Progenitor cell of endocrine pancreas (in vitro differentiated cells): ENCODE measurements around the gene SLC12A4. TPM values are rescaled to one million over a fixed set of nuclear protein-coding genes. Genes with fewer than 3 reads are reported as not detected.

ENCODE experiments used
- DNase-seq: peaks from one replicate; pipeline ENCODE4 v3.0.0; 2021; ENCODE audit warnings: low spot score; ENCODE audit not compliant: unreplicated experiment
- H3K27ac Mint-ChIP-seq: 2 replicates; pipeline ENCODE4 v1.8.0; 2021; ENCODE audit warnings: mild to moderate bottlenecking, moderate library complexity, mixed read lengths
- H3K27me3 Mint-ChIP-seq: 2 replicates; pipeline ENCODE4 v1.8.0; 2021; ENCODE audit warnings: mixed read lengths
- H3K36me3 Mint-ChIP-seq: 2 replicates; pipeline ENCODE4 v1.8.0; 2022; ENCODE audit warnings: mixed read lengths; ENCODE audit not compliant: insufficient read depth
- H3K4me1 Mint-ChIP-seq: 2 replicates; pipeline ENCODE4 v1.8.0; 2021; ENCODE audit warnings: low read depth, mixed read lengths
- H3K4me3 Mint-ChIP-seq: 2 replicates; pipeline ENCODE4 v1.8.0; 2021; ENCODE audit warnings: low read depth, mild to moderate bottlenecking, moderate library complexity, mixed read lengths
- H3K9me3 Mint-ChIP-seq: 2 replicates; pipeline ENCODE4 v1.8.0; 2021; ENCODE audit warnings: low read depth, mixed read lengths
- total RNA-seq: library from RNA; stranded (reverse); gene quantifications from 2 replicates; pipeline ENCODE4 v1.2.1, GENCODE V29; 2021
- TF ChIP-seq, protein P1 (sequence below): fragments of 200-600 bp; sonication (generic); IDR thresholded peaks from one replicate; pipeline ENCODE4 v1.5.0; 2021; ENCODE audit warnings: antibody characterized with exemption, mild to moderate bottlenecking; ENCODE audit not compliant: unreplicated experiment

Gene SLC12A4
- total RNA-seq, 1 donor from 2014 or later: 74.3 TPM

DNA sequence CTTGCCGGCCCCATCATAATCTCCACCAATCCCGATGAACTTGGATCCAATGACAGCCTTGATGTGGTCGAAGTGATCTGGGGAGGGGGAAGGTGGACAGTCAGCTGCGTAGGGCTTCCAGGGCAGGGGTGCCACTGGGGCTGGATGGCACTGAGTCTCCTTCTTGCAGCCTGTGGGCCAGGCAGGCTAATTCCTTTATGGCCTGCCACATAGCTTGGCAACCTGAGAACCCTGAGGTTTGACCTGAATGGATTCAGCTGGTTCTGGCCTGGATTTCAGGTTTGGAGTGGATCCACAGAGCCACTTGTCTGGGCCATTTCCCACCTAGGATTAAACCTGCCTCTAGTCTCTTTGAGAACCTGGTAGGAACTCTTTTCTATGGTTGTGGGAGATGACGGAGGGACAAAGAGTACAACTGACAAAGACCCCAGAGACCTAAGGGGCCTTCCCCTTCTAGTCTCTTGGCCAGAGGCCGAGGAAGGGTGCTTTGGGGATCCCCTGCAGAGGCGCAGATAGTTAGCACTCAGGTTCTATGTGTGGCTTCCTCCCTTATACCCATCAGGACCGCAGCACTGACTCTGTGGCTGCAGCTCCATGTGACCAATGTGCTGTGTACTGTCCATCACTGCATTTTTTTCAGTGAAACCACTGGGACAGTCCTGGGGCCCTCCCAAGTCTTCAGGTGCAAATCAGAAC lies 21.0 kb upstream of the SLC12A4 start:
- TF ChIP-seq, protein P1, sequence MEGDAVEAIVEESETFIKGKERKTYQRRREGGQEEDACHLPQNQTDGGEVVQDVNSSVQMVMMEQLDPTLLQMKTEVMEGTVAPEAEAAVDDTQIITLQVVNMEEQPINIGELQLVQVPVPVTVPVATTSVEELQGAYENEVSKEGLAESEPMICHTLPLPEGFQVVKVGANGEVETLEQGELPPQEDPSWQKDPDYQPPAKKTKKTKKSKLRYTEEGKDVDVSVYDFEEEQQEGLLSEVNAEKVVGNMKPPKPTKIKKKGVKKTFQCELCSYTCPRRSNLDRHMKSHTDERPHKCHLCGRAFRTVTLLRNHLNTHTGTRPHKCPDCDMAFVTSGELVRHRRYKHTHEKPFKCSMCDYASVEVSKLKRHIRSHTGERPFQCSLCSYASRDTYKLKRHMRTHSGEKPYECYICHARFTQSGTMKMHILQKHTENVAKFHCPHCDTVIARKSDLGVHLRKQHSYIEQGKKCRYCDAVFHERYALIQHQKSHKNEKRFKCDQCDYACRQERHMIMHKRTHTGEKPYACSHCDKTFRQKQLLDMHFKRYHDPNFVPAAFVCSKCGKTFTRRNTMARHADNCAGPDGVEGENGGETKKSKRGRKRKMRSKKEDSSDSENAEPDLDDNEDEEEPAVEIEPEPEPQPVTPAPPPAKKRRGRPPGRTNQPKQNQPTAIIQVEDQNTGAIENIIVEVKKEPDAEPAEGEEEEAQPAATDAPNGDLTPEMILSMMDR: no peak
- Mint-ChIP-seq H3K27me3 (peaks cover 4% of the 10 kb centered on the region), H3K9me3 (no peaks in the 10 kb centered on the region), H3K4me3 (no peak overlapping the region), H3K4me1 (peaks cover 14% of the 10 kb centered on the region), H3K27ac (no peak overlapping the region), H3K36me3 (no peaks in the 10 kb centered on the region)
- no peak for DNase-seq

DNA sequence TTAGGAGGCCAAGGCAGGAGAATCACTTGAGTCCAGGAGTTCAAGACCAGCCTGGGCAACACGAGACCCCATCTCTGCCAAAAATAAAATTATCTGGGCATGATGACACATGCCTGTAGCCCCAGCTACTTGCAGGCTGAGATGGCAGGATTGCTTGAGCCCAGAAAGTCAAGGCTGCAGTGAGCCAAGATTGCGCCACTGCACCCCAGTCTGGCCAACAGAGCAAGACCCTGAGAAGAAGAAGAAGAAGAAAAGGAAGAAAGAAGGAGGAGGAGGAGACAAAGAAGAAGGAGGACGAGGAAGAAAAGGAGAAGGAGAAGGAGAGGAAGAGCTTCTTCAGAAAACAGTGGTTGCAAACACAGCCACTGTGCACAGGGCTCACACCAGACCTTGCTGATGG lies 20.2 kb upstream of the SLC12A4 start:
- peaks cover 4% of the 10 kb centered on the region for H3K27me3 Mint-ChIP-seq
- H3K9me3 Mint-ChIP-seq: no peaks in the 10 kb centered on the region
- peaks cover 14% of the 10 kb centered on the region for H3K4me1 Mint-ChIP-seq
- DNase-seq: no peak
- TF ChIP-seq, protein P1: no peak
- H3K36me3 Mint-ChIP-seq: no peaks in the 10 kb centered on the region
- H3K27ac Mint-ChIP-seq: no peak overlapping the region
- H3K4me3 Mint-ChIP-seq: no peak overlapping the region

DNA sequence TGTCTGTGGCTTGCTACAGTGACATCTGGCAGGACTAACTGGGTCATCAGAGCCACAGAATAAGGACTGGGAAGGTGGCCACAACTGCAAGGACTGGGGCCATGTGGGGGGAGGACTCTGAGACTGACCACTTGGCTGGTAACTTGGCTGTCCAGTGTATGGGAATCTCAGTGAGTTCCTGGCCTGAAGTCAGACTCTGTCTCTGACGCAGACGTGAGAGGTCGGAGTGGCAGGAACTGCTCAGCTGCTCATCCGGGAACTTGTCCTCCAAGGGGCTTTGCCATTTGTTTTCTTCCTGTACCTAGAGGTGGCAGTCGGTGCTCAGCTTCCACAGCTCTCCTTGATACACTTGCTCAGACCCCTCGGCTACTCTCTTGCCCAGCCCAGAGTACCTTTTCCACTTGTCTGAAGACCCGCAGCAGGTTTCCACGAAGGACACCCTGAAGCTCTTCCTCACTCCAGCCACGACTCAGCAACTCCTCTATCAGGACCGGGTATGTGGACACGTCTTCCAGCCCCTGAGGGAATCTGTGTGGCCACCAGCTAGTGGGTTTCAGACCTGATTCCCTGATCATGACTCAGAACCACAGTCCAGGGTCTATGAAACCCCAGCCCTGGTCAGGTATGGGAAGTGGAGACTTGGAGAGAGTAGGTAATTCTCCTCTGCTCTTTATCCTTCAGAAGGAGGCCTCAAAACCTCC lies 19.2 kb upstream of the SLC12A4 start:
- H3K36me3 Mint-ChIP-seq: peaks cover 1% of the 10 kb centered on the region
- H3K9me3 Mint-ChIP-seq: no peaks in the 10 kb centered on the region
- peaks cover 16% of the 10 kb centered on the region for H3K4me1 Mint-ChIP-seq
- DNase-seq: no peak
- TF ChIP-seq, protein P1: no peak
- peaks cover 4% of the 10 kb centered on the region for H3K27me3 Mint-ChIP-seq
- H3K27ac Mint-ChIP-seq: peak overlapping the region; percentile 81
- H3K4me3 Mint-ChIP-seq: no peak overlapping the region

DNA sequence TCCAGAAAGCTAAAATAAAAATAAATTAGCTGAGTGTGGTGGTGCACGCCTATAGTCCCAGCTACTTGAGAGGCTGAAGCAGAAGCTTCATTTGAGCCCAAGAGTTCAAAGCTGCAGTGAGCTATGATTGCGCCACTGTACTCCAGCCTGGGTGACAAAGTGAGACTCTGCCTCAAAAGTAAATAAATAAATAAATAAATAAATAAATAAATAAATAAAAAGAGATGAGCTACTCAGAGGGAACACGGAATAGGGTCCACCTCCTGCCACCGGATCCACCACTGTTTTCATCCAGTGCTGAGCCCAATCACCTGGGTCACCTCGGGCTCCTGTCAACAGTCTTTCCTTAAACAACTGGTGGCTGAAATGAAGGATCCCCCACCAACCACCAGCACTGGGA lies 18.5 kb upstream of the SLC12A4 start:
- no peak overlapping the region for H3K4me3 Mint-ChIP-seq
- peaks cover 16% of the 10 kb centered on the region for H3K4me1 Mint-ChIP-seq
- no peaks in the 10 kb centered on the region for H3K9me3 Mint-ChIP-seq
- H3K27ac Mint-ChIP-seq: no peak overlapping the region
- H3K36me3 Mint-ChIP-seq: peaks cover 1% of the 10 kb centered on the region
- H3K27me3 Mint-ChIP-seq: peaks cover 4% of the 10 kb centered on the region
- DNase-seq: no peak
- TF ChIP-seq, protein P1: no peak

DNA sequence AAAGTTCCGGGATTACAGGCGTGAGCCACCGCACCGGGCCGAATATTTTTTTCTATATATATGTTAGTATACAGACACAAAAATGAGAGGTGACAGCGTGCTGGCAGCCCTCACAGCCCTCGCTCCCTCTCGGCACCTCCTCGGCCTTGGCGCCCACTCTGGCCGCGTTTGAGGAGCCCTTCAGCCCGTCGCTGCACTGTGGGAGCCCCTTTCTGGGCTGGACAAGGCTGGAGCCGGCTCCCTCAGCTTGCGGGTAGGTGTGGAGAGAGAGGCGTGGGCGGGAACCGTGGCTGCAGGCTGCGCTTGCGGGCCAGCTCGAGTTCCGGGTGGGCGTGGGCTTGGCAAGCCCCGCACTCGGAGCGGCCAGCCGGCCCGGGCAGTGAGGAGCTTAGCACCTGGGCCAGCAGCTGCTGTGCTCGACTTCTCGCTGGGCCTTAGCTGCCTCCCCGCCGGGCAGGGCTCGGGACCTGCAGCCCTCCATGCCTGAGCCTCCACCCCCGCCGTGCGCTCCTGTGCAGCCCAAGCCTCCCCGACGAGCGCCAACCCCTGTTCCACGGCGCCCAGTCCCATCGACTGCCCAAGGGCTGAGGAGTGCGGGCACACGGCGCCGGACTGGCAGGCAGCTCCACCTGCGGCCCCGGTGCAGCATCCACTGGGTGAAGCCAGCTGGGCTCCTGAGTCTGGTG lies 13.7 kb upstream of the SLC12A4 start:
- no peaks in the 10 kb centered on the region for H3K9me3 Mint-ChIP-seq
- TF ChIP-seq, protein P1: no peak
- peaks cover 1% of the 10 kb centered on the region for H3K36me3 Mint-ChIP-seq
- no peak for DNase-seq
- H3K27ac Mint-ChIP-seq: no peak overlapping the region
- no peak overlapping the region for H3K4me3 Mint-ChIP-seq
- no peaks in the 10 kb centered on the region for H3K27me3 Mint-ChIP-seq
- H3K4me1 Mint-ChIP-seq: peaks cover 9% of the 10 kb centered on the region
